ENCODE measurements around the gene FLAD1. TPM values are rescaled to one million over a fixed set of nuclear protein-coding genes. Genes with fewer than 3 reads are reported as not detected.

Gene FLAD1
- total and polyA plus RNA-seq, 2 of the 8 experiments (the other 6 are each of a cell fraction or from before 2014, with no cell fraction given): 104 to 143 TPM

DNA sequence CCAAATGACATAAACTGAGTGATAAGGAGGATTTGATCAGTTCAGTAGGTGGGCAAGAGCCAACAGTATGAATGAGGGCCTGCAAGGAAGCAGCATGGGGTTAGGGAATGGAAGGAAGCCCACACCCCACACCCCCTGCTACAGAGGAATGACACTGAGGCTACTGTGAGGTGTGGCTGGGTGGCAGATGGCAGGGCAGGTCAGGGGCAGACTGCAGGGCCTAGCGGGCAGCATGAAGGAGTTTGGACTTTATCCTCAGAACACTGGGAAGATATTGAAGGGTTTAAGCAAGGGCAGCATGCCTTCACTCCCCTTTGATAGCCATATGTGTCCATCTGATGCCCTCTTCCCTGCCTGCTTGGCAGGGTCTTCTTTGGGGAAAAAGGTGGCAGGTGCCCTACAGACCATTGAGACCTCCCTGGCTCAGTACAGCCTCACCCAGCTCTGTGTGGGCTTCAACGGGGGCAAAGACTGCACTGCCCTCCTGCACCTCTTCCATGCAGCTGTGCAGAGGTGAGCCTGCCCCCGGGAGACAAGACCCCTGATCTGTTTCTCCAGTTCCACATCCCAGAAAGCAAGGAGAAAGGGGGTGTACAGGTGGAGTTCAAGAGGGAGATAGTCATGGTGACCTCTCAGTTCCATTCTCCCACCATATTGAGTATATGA, 6.2 kb downstream of the FLAD1 start:
- no peak overlapping the region for H3K4me3 ChIP-seq (ENCODE audit: extremely low read depth in 1 of 4, insufficient read depth in 2 of 4, low read depth in 3 of 4, low read length in 4 of 4)
- H3K79me1 ChIP-seq (ENCODE audit: low read depth, low read length): peaks cover 4% of the 10 kb centered on the region; the same call in 1 of the 2 replicates
- H4K91ac ChIP-seq (replicated peaks; ENCODE audit: insufficient read length, low read length): no peak overlapping the region
- 82% methylated on average over 3 of the region's 3 CpGs; no CpG with 5 or more reads in 1 of the 2 experiments for WGBS, 2 experiments (ENCODE audit: extremely low coverage in 1 of 2, insufficient coverage in 1 of 2, insufficient read length in 1 of 2, insufficient replicate concordance in 2 of 2, low coverage in 1 of 2, low lambda C conversion rate in 2 of 2, missing lambda C conversion rate in 1 of 2)
- CTCF ChIA-PET (ENCODE audit: partially characterized antibody): interaction anchor here (0.9 to 2.0 kb wide), 9 partner anchors 12 to 83 kb away, joined by 3 to 8 read pairs (median 4); partner anchors contain the start of genes PBXIP1 and SHC1
- H3K79me2 ChIP-seq (ENCODE audit: control insufficient read depth in 1 of 2, insufficient read depth in 2 of 2, low read length in 2 of 2): peaks cover 0 to 40% of the 10 kb centered on the region in 2 experiments; a peak in 3 of 4 replicates
- H3K4me2 ChIP-seq (ENCODE audit: insufficient read depth in 1 of 2, low read depth in 2 of 2, low read length in 2 of 2): no peak overlapping the region
- H3K9ac ChIP-seq (replicated peaks in 1 of 4; ENCODE audit: extremely low read depth in 1 of 4, low read depth in 3 of 4, low read length in 3 of 4): no peak overlapping the region
- no peak overlapping the region for H3K18ac ChIP-seq (ENCODE audit: extremely low read depth, low read length)
- H3K36me3 ChIP-seq (ENCODE audit: control insufficient read depth in 2 of 4, insufficient read depth in 4 of 4, low read length in 3 of 4): peaks cover 13 to 47% (median 35%) of the 10 kb centered on the region in 4 experiments
- no peak overlapping the region for H2BK12ac ChIP-seq (ENCODE audit: low read depth, low read length)
- no peak overlapping the region for H3K27ac ChIP-seq (ENCODE audit: low read depth, low read length)
- H2BK120ac ChIP-seq (replicated peaks; ENCODE audit: low read depth, low read length): no peak overlapping the region
- no peaks in the 10 kb centered on the region for H3K27me3 ChIP-seq (replicated peaks in 1 of 4; ENCODE audit: control insufficient read depth in 3 of 4, extremely low read depth in 1 of 4, insufficient read depth in 3 of 4, low read length in 3 of 4)
- no peaks in the 10 kb centered on the region for H3K9me3 ChIP-seq (ENCODE audit: insufficient read depth in 2 of 2, low read depth in 1 of 2, low read length in 1 of 2)
- no peak overlapping the region for H4K8ac ChIP-seq (ENCODE audit: extremely low read depth, insufficient read depth, low read length)
- H3K23ac ChIP-seq (ENCODE audit: insufficient read length): no peak overlapping the region
- POLR2A ChIA-PET (ENCODE audit: partially characterized antibody): interaction anchor here (2.0 to 42.8 kb wide), 4 partner anchors 6 to 31 kb away, joined by 5 to 702 read pairs (median 682); partner anchors contain the start of genes CKS1B, FLAD1, LENEP and PBXIP1
- no peak overlapping the region for H3K4ac ChIP-seq (replicated peaks; ENCODE audit: insufficient read length, low read depth, low read length)
- no peak overlapping the region for H3K14ac ChIP-seq (ENCODE audit: insufficient read length)
- H2AK5ac ChIP-seq (ENCODE audit: low read depth, low read length): no peak overlapping the region
- DNase-seq (ENCODE audit: low read depth in 1 of 2, low spot score in 2 of 2) (no peak), FAIRE-seq (no peak)
- no peak overlapping the region for H2AFZ ChIP-seq (ENCODE audit: low read length)
- TF ChIP-seq POLR2A (IDR thresholded peaks at IDR 0.05; ENCODE audit: control extremely low read depth in 1 of 2, low read depth in 2 of 2, low read length in 2 of 2) (peak in 1 of 2 experiments; percentile 15; a peak in 1 of 3 replicates), SP4 (IDR thresholded peaks at IDR 0.05; ENCODE audit: low read length) (no peak), POLR2AphosphoS5 (IDR thresholded peaks at IDR 0.05; ENCODE audit: low read depth, low read length) (peak; percentile 61)
- H2BK15ac ChIP-seq (ENCODE audit: low read length): no peak overlapping the region
- H4K20me1 ChIP-seq (replicated peaks in 1 of 2; ENCODE audit: control insufficient read depth in 1 of 2, insufficient read depth in 2 of 2, low read length in 2 of 2): peaks cover 15 to 22% of the 10 kb centered on the region in 2 experiments
- no peak overlapping the region for H2BK5ac ChIP-seq (ENCODE audit: low read depth, low read length)
- H4K5ac ChIP-seq (ENCODE audit: insufficient read length, low read depth, low read length): no peak overlapping the region
- H3K23me2 ChIP-seq (ENCODE audit: low read depth, low read length): no peaks in the 10 kb centered on the region; the same call in 1 of the 2 replicates
- H2BK20ac ChIP-seq (ENCODE audit: low read length): 0 out of 2 replicates have a peak overlapping the region, but pooled peaks have one; percentile 32
- H3K4me1 ChIP-seq (replicated peaks in 1 of 4; ENCODE audit: control insufficient read depth in 3 of 4, insufficient read depth in 4 of 4, low read length in 3 of 4): peaks cover 0 to 7% (median 3%) of the 10 kb centered on the region in 4 experiments; a peak in 3 of 7 replicates
- no peak overlapping the region for H3K56ac ChIP-seq (replicated peaks; ENCODE audit: insufficient read length, low read depth, low read length)

All from H1 (cell line).